GM21526 (cell line): Measurements from ENCODE around the gene TRAPPC2B.

Experiments
- ATAC-seq: cut with Tn5 transposase; IDR thresholded peaks from one replicate; pipeline ENCODE4 v1.9.1; 2021; ENCODE audit warnings: moderate library complexity; ENCODE audit not compliant: unreplicated experiment, low FRiP score

TRAPPC2B gene

GRCh38 chr19:57362997-57363687 is at the start of gene TRAPPC2B, which contains the start of gene ZNF547:
Gene TRAPPC2B, plus strand, starts transcription at chr19:57363551. Its CDS starts 1,283 bp downstream, at chr19:57364834.
Gene ZNF547, plus strand, starts transcription at chr19:57363551. Its CDS starts 5,005 bp downstream, at chr19:57368556.
- ATAC-seq = peak; percentile 86

- no peak for ATAC-seq
Observed at GRCh38 chr19:57314146-57314545, 49.2 kb upstream of the TRAPPC2B start.

GRCh38 chr19:57317503-57317902 is 45.8 kb upstream of the TRAPPC2B start:
- no peak for ATAC-seq

- ATAC-seq = peak; percentile 26
Observed at GRCh38 chr19:57319869-57320179, 43.5 kb upstream of the TRAPPC2B start.

- ATAC-seq = peak; percentile 95
Observed at GRCh38 chr19:57320180-57321084, 42.9 kb upstream of the TRAPPC2B start, which contains the start of gene ZNF543. Gene ZNF543, plus strand, starts transcription at chr19:57320472. Its CDS starts 382 bp downstream, at chr19:57320854.

- ATAC-seq = no peak
Observed at GRCh38 chr19:57321116-57321515, 42.2 kb upstream of the TRAPPC2B start.

- ATAC-seq = no peak
Observed at GRCh38 chr19:57321751-57322150, 41.6 kb upstream of the TRAPPC2B start.

- no peak for ATAC-seq
Observed at GRCh38 chr19:57324992-57325391, 38.4 kb upstream of the TRAPPC2B start.

- no peak for ATAC-seq
Observed at GRCh38 chr19:57327993-57328392, 35.4 kb upstream of the TRAPPC2B start.

- no peak for ATAC-seq
Observed at GRCh38 chr19:57334191-57334590, 29.2 kb upstream of the TRAPPC2B start.

- ATAC-seq = no peak
Observed at GRCh38 chr19:57338877-57339276, 24.5 kb upstream of the TRAPPC2B start.

- ATAC-seq = no peak
Observed at GRCh38 chr19:57342582-57342981, 20.8 kb upstream of the TRAPPC2B start.

GRCh38 chr19:57348136-57348535 is 15.2 kb upstream of the TRAPPC2B start:
- ATAC-seq = no peak

- peak; percentile 96 for ATAC-seq
Observed at GRCh38 chr19:57350877-57351805, 12.2 kb upstream of the TRAPPC2B start, which contains the start of gene ZNF304. Gene ZNF304, plus strand, starts transcription at chr19:57351271. Its CDS starts 394 bp downstream, at chr19:57351665.

- no peak for ATAC-seq
Observed at GRCh38 chr19:57351867-57352266, 11.5 kb upstream of the TRAPPC2B start.

GRCh38 chr19:57355916-57356315 is 7.4 kb upstream of the TRAPPC2B start:
- no peak for ATAC-seq

- ATAC-seq = no peak
Observed at GRCh38 chr19:57357406-57357805, 5.9 kb upstream of the TRAPPC2B start.

GRCh38 chr19:57359300-57359699 is 4.1 kb upstream of the TRAPPC2B start:
- no peak for ATAC-seq

GRCh38 chr19:57362419-57362818 is 932 bp upstream of the TRAPPC2B start:
- ATAC-seq = no peak

GRCh38 chr19:57363688-57364181 is 384 bp downstream of the TRAPPC2B start:
- peak; percentile 22 for ATAC-seq
